ENCODE measurements around the gene RABEP1.

- no peak for TF ChIP-seq CTCF (IDR thresholded peaks at IDR 0.05)
- no peak for TF ChIP-seq POLR2A (IDR thresholded peaks at IDR 0.05)
These were observed 126.1 kb downstream of the RABEP1 start for GRCh38 chr17:5408186-5408585.

All from uterus (tissue), 2 donors.